ENCODE data around the gene PDE6B.

PDE6B gene

DNA sequence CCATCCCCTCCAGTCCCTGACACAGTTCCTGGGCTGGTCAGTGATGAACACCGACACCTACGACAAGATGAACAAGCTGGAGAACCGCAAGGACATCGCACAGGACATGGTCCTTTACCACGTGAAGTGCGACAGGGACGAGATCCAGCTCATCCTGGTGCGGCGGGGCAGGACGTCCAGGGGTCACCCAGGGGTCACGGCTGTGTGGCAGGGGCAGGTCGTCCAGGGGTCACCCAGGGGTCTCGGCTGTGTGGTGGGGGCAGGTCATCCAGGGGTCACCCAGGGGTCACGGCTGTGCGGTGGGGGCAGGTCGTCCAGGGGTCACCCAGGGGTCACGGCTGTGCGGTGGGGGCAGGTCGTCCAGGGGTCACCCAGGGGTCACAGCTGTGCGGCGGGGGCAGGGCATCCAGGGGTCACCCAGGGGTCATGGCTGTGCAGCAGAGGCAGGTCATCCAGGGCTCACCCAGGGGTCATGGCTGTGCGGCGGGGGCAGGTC, 32.0 kb downstream of the PDE6B start:
- Histone ChIP-seq H3K9me3 (ENCODE audit: control insufficient read depth, low read length) (no peaks in the 10 kb centered on the region), H3K27me3 (replicated peaks; ENCODE audit: control insufficient read depth, insufficient read depth, low read length, poor library complexity, severe bottlenecking) (no peaks in the 10 kb centered on the region), H3K4me3 (ENCODE audit: insufficient read depth, low read depth, low read length, poor library complexity, severe bottlenecking) (no peak overlapping the region), H3K36me3 (ENCODE audit: control insufficient read depth, insufficient read depth, low read length) (no peaks in the 10 kb centered on the region), H3K27ac (ENCODE audit: insufficient read depth, low read length, poor library complexity, severe bottlenecking) (no peak overlapping the region), H3K4me1 (ENCODE audit: control insufficient read depth, insufficient read depth, low read length, poor library complexity, severe bottlenecking) (peaks cover 3% of the 10 kb centered on the region)
- DNase-seq = no peak

DNA sequence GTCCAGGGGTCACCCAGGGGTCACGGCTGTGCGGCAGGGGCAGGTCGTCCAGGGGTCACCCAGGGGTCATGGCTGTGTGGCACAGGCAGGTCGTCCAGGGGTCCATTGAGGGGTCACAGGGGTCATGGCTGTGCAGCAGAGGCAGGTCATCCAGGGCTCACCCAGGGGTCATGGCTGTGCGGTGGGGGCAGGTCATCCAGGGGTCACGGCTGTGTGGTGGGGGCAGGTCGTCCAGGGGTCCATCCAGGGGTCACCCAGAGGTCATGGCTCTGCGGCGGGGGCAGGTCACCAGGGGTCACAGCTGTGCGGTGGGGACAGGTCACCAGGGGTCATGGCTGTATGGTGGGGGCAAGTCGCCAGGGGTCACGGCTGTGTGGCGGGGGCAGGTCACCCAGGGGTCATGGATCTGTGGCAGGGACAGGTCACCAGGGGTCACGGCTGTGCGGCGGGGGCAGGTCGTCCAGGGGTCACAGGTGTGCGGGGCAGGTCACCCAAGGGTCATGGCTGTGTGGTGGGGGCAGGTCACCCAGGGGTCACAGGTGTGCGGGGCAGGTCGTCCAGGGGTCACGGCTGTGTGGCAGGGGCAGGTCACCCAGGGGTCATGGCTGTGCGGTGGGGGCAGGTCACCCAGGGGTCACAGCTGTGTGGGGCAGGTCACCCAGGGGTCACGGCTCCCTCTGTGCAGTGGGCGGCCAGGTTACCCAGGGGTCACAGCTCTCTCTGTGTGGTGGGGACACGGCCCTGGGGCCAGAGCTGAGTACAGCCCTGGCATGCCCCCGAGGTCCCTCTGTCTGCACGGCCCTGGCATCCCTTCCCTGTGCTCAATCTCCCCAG, 32.7 kb downstream of the PDE6B start:
- peaks cover 4% of the 10 kb centered on the region for H3K4me1 ChIP-seq (ENCODE audit: control insufficient read depth, insufficient read depth, low read length, poor library complexity, severe bottlenecking)
- no peak for DNase-seq
- H3K27me3 ChIP-seq (replicated peaks; ENCODE audit: control insufficient read depth, insufficient read depth, low read length, poor library complexity, severe bottlenecking) = no peaks in the 10 kb centered on the region
- H3K27ac ChIP-seq (ENCODE audit: insufficient read depth, low read length, poor library complexity, severe bottlenecking) = no peak overlapping the region
- no peaks in the 10 kb centered on the region for H3K9me3 ChIP-seq (ENCODE audit: control insufficient read depth, low read length)
- no peaks in the 10 kb centered on the region for H3K36me3 ChIP-seq (ENCODE audit: control insufficient read depth, insufficient read depth, low read length)
- H3K4me3 ChIP-seq (ENCODE audit: insufficient read depth, low read depth, low read length, poor library complexity, severe bottlenecking) = no peak overlapping the region

DNA sequence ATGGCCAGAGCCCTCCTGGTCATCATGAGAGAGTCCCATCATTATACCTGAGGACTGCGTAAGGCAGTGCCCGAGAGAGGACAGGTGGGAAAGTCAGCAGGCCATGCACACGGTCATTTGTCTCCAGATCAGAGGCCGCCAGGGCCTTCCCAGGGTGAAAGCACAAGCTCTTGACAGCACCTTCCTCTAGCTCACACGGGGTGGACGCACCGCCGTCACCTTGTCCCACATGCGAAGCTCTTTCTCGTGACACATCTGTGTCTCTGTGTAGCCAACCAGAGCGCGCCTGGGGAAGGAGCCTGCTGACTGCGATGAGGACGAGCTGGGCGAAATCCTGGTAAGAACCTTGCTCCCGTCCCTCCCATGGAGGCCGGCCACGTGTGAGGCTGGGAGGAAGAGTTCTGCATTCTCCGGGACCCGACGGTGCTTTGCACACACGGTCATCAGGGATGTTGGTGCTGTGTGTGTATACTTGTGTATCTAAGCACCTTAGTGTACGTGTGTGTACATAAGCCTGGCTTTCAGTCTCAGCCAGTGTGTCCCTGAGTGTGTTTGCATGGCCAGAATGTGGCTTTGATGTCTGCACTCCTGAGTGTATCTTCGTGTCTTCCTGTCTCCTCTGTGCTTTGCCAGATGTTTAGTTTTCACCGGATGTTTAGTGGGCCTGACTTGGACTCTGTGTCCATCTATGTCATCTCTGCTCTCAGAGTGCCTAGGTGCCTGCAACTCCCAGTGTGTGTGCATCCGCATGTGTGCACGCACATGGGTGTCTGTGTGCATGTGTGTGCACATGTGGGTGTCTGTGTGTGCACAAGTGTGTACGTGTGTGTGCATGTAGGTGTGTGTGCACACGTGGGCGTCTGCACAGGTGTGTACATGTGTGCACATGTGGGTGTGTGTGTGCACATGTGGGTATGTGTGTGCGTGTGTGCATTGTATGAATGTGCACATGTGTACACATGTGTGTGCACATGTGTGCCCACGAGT, 33.6 kb downstream of the PDE6B start:
- Histone ChIP-seq H3K27ac (ENCODE audit: insufficient read depth, low read length, poor library complexity, severe bottlenecking) (no peak overlapping the region), H3K4me1 (ENCODE audit: control insufficient read depth, insufficient read depth, low read length, poor library complexity, severe bottlenecking) (peaks cover 9% of the 10 kb centered on the region), H3K4me3 (ENCODE audit: insufficient read depth, low read depth, low read length, poor library complexity, severe bottlenecking) (no peak overlapping the region), H3K36me3 (ENCODE audit: control insufficient read depth, insufficient read depth, low read length) (no peaks in the 10 kb centered on the region), H3K9me3 (ENCODE audit: control insufficient read depth, low read length) (no peaks in the 10 kb centered on the region), H3K27me3 (replicated peaks; ENCODE audit: control insufficient read depth, insufficient read depth, low read length, poor library complexity, severe bottlenecking) (no peaks in the 10 kb centered on the region)
- no peak for DNase-seq

DNA sequence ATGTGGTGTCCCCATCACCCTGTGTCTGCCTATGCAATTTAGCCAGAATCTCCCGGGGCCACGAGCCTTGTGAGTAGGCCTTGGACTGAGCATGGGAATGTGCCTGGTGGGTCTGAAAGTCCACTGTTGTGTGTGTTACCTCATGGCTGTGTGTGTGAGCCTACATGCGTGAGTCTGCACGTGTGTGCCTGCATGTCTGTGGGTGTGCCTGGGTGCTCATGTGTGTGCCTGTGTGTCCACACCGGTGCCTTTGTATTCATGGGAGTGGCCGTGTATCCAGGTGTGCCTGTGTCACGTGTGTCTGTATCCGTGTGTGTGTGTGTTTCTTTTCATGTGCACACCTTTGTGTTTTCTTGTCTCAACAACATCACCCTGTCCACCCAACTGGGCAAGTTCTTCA, 34.5 kb downstream of the PDE6B start:
- no peak for DNase-seq
- Histone ChIP-seq H3K9me3 (ENCODE audit: control insufficient read depth, low read length) (no peaks in the 10 kb centered on the region), H3K4me3 (ENCODE audit: insufficient read depth, low read depth, low read length, poor library complexity, severe bottlenecking) (no peak overlapping the region), H3K27ac (ENCODE audit: insufficient read depth, low read length, poor library complexity, severe bottlenecking) (no peak overlapping the region), H3K4me1 (ENCODE audit: control insufficient read depth, insufficient read depth, low read length, poor library complexity, severe bottlenecking) (peaks cover 16% of the 10 kb centered on the region), H3K27me3 (replicated peaks; ENCODE audit: control insufficient read depth, insufficient read depth, low read length, poor library complexity, severe bottlenecking) (no peaks in the 10 kb centered on the region), H3K36me3 (ENCODE audit: control insufficient read depth, insufficient read depth, low read length) (no peaks in the 10 kb centered on the region)

DNA sequence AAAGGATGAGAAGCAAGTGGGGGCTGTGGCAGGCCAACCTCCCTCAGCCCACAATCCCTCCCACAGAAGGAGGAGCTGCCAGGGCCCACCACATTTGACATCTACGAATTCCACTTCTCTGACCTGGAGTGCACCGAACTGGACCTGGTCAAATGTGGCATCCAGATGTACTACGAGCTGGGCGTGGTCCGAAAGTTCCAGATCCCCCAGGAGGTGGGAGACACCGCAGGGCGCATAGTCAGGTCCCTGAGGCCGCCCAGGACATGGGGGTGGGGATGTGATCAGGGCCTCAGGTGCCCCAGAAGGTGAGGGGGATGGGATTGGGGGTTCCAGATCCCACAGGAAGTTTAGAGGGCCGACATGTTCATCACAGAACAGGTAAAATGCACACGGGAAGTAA, 35.0 kb downstream of the PDE6B start:
- H3K4me3 ChIP-seq (ENCODE audit: insufficient read depth, low read depth, low read length, poor library complexity, severe bottlenecking) = no peak overlapping the region
- H3K9me3 ChIP-seq (ENCODE audit: control insufficient read depth, low read length) = no peaks in the 10 kb centered on the region
- H3K27me3 ChIP-seq (replicated peaks; ENCODE audit: control insufficient read depth, insufficient read depth, low read length, poor library complexity, severe bottlenecking) = no peaks in the 10 kb centered on the region
- DNase-seq = no peak
- no peaks in the 10 kb centered on the region for H3K36me3 ChIP-seq (ENCODE audit: control insufficient read depth, insufficient read depth, low read length)
- no peak overlapping the region for H3K27ac ChIP-seq (ENCODE audit: insufficient read depth, low read length, poor library complexity, severe bottlenecking)
- H3K4me1 ChIP-seq (ENCODE audit: control insufficient read depth, insufficient read depth, low read length, poor library complexity, severe bottlenecking) = peaks cover 18% of the 10 kb centered on the region

DNA sequence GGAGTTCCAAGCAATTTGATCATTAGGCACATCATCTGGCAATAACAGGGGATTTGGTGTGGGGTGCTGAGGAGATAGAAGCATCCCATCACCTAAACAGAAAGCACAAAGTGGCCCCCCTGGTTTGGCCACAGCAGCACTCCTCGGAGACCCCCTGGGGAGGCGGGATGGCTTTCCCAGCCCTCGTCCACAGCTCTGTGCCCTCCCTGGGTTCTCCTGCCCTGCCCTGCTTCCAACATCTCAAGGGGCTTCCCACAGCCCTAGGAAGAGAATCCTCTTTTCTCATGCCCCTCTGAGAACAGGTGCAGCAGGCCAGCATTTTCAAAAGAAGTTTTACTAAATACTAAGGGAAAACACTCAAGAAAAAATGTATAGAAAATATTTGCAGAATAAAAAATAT, 35.9 kb downstream of the PDE6B start:
- peaks cover 18% of the 10 kb centered on the region for H3K4me1 ChIP-seq (ENCODE audit: control insufficient read depth, insufficient read depth, low read length, poor library complexity, severe bottlenecking)
- no peaks in the 10 kb centered on the region for H3K36me3 ChIP-seq (ENCODE audit: control insufficient read depth, insufficient read depth, low read length)
- H3K4me3 ChIP-seq (ENCODE audit: insufficient read depth, low read depth, low read length, poor library complexity, severe bottlenecking) = no peak overlapping the region
- DNase-seq = no peak
- no peaks in the 10 kb centered on the region for H3K9me3 ChIP-seq (ENCODE audit: control insufficient read depth, low read length)
- H3K27me3 ChIP-seq (replicated peaks; ENCODE audit: control insufficient read depth, insufficient read depth, low read length, poor library complexity, severe bottlenecking) = no peaks in the 10 kb centered on the region
- no peak overlapping the region for H3K27ac ChIP-seq (ENCODE audit: insufficient read depth, low read length, poor library complexity, severe bottlenecking)

DNA sequence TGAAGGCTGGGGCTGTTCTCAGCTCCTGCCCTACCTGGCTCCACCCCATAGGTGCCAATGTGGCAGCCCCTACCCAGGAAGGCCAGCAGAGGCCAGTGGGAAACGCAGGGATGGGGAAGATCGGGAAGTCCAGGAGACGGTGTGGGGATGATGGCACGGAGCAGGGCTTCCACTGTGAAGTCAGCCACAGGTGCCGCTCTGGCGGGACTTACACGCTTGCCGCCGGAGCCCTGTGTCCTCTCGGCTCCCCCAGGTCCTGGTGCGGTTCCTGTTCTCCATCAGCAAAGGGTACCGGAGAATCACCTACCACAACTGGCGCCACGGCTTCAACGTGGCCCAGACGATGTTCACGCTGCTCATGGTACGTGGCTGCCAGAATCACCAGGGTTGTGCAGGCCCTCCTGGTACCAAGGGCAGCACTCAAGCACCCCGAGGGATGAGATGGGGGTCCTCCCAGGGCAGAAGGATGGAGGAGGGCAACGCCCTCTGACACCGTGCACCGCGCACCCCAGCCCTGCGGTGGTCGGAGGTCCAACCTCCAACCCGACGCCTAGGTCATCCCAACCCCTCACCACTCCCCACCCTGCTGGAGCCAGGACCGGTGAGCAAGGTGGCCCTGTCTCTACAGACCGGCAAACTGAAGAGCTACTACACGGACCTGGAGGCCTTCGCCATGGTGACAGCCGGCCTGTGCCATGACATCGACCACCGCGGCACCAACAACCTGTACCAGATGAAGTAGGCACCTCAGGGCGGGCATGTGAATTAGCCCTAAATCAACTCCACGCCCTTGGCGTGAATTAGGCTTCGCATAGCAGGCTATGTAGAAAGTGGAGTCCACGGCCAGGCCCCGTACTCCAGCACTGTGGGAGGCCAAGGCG, 36.7 kb downstream of the PDE6B start:
- no peak for DNase-seq
- no peaks in the 10 kb centered on the region for H3K36me3 ChIP-seq (ENCODE audit: control insufficient read depth, insufficient read depth, low read length)
- no peak overlapping the region for H3K27ac ChIP-seq (ENCODE audit: insufficient read depth, low read length, poor library complexity, severe bottlenecking)
- peaks cover 18% of the 10 kb centered on the region for H3K4me1 ChIP-seq (ENCODE audit: control insufficient read depth, insufficient read depth, low read length, poor library complexity, severe bottlenecking)
- no peak overlapping the region for H3K4me3 ChIP-seq (ENCODE audit: insufficient read depth, low read depth, low read length, poor library complexity, severe bottlenecking)
- no peaks in the 10 kb centered on the region for H3K27me3 ChIP-seq (replicated peaks; ENCODE audit: control insufficient read depth, insufficient read depth, low read length, poor library complexity, severe bottlenecking)
- no peaks in the 10 kb centered on the region for H3K9me3 ChIP-seq (ENCODE audit: control insufficient read depth, low read length)

DNA sequence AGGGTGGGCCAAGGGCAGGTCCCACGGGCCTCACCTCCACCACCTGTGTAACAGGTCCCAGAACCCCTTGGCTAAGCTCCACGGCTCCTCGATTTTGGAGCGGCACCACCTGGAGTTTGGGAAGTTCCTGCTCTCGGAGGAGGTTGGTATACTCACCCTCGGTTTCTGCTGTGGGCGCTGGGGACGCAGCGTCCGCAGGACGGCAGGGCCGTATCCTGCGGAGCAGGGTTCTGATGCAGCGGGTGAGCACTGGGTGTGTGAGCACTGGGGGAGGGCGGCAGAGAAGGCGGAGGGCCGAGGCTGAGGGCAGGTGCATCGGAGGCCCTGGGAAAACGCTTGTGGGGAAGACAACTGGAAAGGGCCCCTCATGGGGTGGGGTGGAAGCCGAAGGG, 37.7 kb downstream of the PDE6B start:
- peaks cover 18% of the 10 kb centered on the region for H3K4me1 ChIP-seq (ENCODE audit: control insufficient read depth, insufficient read depth, low read length, poor library complexity, severe bottlenecking)
- H3K27ac ChIP-seq (ENCODE audit: insufficient read depth, low read length, poor library complexity, severe bottlenecking) = peak overlapping the region; percentile 71
- H3K9me3 ChIP-seq (ENCODE audit: control insufficient read depth, low read length) = no peaks in the 10 kb centered on the region
- no peak for DNase-seq
- H3K27me3 ChIP-seq (replicated peaks; ENCODE audit: control insufficient read depth, insufficient read depth, low read length, poor library complexity, severe bottlenecking) = no peaks in the 10 kb centered on the region
- no peaks in the 10 kb centered on the region for H3K36me3 ChIP-seq (ENCODE audit: control insufficient read depth, insufficient read depth, low read length)
- peak overlapping the region; percentile 76 for H3K4me3 ChIP-seq (ENCODE audit: insufficient read depth, low read depth, low read length, poor library complexity, severe bottlenecking)
